ENCODE results near the gene FOXP1.

- TF ChIP-seq CTCF (IDR thresholded peaks at IDR 0.05), result no peak
- TF ChIP-seq POLR2A (IDR thresholded peaks at IDR 0.05), result no peak
Observed at GRCh38 chr3:71563827-71564226, 19.7 kb downstream of the FOXP1 start.

Measured in uterus (tissue), 2 donors.